Measurements from ENCODE around the gene POLD3.

The POLD3 gene

DNA sequence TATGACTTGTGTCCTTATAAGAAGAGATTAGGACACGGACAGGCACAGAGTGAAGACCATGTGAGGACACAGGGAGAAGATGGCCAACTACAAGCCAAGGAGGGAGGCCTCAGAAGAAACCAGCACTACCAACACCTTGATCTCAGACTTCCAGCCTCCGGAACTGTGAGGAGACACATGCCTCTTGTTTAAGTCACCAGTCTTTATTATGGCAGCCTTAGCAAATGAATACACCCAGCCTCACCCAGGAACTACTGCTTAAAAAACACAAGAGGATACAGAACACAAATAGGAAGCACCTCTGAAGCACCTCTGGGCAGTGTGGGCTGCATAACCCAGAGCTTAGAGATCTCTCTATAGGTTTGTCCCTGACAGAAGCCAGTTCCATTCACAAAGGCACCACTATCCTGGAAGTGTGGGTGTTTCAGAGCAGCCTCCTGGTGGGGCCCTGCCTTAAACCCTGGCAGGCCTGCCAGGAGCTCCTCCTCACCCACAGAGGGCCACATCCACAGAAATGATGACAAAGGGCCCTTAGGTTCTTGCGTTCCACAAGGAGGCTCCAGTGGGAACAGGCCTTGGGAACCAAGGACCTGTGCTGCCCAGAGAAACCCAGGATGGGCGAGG lies 80.1 kb downstream of the POLD3 start:
- DNase-seq (ENCODE audit: low read depth in 1 of 2, low spot score in 1 of 2): no peak

DNA sequence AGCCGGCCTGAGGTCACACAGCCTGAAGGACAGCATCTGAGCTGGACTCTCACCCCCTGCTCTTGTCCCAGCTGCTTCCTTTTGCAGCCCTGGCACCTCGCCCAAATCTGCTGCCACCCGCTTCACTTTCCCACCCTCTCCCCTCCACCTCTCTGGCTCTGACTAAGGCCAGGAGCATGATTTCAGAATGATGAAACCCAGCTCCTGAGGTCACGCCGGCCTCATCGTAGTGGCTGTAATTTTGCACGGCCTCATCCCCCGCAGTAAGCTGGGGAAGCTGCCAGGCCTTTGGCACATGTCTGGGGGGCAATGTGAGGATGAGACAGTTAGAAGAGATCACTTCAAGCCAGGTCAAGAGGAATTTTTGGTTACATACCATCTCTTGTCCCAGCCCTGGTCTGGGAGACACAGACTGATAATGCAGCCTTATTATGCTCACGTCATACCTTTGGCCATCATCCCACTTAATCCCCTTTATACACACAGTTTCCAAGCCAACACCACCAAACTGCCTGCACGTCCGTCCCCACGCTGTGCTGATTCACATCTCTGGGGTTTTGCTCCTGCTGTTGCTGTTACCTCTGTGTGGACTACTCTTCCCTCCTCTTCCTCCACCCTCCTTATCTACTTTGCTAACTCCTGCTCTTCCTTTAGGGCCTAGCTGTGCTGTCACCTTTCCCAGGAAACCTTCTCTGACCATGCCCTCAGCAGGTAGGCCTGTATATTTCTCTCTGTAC lies 80.7 kb downstream of the POLD3 start:
- DNase-seq (ENCODE audit: low read depth in 1 of 2, low spot score in 1 of 2): no peak

DNA sequence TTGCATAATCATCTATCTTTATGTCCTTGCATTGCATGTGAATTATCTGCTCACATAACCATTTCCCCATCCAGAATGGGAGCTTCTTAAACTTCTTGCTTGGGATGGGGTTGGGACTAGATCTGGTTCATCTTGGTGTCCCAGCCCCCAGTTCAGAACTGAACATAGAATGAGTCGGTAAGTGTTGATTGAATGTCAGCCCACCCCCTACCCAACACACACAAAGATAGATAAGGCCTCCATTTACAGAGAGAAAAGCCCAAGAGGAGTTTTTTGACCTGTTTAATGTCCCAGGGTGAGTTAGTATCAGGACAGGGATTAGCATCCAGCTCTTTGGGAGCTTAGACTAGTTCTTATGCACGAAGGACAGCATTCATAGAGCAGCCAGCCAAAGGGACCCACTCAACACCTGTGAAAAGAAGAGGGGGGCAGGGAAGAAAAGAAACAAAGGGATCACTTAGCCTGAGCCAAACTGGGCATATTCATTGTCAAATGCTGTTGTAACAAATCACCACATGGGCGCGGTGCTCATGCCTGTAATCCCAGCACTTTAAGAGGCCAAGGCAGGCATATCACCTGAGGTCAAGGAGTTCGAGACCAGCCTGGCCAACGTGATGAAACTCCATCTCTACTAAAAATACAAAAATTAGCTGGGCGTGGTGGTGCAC lies 81.4 kb downstream of the POLD3 start:
- DNase-seq (ENCODE audit: low read depth in 1 of 2, low spot score in 1 of 2): no peak

DNA sequence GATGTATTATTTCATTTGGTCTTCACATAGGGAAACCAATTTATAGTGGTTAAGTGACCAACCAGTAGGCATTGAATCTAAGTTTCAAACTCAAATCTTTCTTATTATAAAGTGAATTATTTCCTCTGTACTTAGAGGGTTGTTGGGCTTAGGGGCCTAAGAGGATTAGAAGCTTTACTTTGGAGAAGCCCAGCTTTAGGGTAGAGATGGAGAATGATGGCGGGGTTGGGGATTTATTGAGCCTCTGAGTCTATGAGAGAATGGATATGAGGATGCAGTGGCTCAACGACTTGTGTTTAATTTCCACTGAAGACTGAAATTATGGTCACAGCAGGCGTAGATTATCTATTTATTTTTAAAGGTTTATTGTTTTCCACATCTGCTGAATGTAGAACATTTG lies 83.4 kb downstream of the POLD3 start:
- no peak for DNase-seq (ENCODE audit: low read depth in 1 of 2, low spot score in 1 of 2)

DNA sequence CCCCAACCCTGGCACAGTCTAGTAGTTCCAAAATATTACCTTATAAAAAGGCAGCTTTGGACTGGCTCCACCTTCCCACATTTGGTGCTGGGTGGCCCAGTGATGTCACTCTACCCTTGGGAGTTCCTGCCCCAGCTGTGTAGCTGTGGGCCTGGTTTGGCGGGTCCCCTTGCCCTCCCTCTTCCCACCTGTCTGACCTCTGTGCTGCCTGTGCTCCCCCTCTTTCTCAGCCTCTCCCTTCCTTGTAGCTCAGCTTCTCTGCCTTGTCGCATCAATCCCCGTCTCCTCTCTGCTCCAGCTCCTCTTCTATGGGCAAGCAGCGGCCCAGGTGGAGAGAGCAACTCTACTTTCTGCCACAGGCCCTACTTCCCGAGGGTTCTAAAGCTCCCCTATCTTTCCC lies 84.2 kb downstream of the POLD3 start:
- no peak for DNase-seq (ENCODE audit: low read depth in 1 of 2, low spot score in 1 of 2)

DNA sequence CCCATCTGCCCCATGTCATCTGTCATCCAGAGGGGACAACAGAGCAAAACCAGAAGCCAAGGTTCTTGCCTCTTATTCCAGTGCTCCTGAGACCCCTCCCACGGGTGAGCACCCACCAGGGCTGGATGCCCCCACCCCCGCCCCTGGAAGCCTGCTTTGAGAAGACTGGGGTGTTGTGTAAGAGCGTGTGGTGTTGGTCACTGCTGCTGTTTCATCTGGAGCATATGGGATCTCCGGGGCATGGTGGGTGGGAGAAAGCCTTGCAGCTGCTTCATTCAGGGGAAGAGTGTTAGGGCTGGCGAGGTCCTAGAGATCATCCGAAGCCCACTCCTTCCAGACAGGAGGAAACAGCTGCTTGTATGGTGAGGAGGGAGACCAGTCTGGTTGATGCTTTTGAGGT lies 84.7 kb downstream of the POLD3 start:
- no peak for DNase-seq (ENCODE audit: low read depth in 1 of 2, low spot score in 1 of 2)

DNA sequence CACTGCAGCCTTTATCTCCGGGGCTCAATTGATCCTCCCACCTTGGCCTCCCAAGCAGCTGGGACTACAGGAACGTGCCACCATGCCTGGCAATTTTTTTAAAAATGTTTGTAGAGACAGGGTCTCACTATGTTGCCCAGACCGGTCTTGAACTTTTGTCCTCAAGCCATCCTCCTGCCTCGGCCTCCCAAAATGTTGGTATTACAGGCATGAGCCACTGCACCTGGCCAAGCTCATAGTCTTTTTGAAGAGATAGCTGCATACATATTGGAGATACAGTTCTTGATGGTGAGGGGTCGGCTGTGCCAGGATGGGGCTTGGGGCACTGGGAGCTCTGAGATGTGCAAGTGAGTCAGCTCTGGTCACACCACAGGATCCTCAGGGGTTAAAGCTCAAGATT lies 85.7 kb downstream of the POLD3 start:
- no peak for DNase-seq (ENCODE audit: low read depth in 1 of 2, low spot score in 1 of 2)

DNA sequence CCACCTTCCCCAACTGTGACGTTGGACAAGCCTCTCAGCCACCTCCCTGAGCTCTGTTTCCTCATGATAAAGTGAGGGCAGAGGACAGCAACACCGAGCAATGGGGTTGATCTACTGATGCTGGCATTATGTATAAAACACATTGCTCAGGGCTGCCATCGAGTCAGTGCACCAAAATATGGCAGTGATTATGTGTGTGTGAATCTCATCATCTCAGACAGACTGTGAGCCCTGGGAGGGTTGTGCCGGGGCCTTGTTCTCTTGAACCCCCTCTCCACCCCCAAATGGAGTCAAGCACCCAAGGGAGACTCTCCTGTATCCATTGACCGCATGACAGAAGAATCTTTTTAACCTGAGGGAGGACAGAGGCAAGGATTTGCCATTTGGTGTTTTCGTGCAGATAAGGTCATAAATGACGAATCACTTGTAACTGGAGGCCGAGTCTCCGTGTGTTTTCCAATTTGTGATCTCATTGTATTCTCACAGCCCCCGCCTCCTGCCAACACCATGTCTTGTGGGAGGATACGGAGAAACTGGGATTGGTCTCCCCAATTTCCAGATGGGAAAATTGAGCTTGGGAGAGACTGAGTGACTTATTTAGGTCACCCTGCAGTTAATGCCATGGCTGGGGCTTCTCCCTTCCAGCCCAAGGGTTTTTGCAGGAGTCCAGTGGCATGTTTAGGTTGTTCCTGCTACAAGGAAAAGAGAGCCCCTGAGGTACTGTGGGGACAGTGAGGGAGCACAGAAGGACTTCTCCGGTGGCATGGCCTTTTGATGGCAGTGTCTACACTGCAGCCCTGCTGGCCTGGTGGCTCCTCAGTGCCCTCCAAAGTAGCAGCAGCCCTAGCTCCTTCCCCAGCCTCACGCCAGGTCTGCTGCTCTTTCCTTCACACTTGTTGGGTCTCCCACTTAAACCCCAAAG lies 86.5 kb downstream of the POLD3 start:
- no peak for DNase-seq (ENCODE audit: low read depth in 1 of 2, low spot score in 1 of 2)

DNA sequence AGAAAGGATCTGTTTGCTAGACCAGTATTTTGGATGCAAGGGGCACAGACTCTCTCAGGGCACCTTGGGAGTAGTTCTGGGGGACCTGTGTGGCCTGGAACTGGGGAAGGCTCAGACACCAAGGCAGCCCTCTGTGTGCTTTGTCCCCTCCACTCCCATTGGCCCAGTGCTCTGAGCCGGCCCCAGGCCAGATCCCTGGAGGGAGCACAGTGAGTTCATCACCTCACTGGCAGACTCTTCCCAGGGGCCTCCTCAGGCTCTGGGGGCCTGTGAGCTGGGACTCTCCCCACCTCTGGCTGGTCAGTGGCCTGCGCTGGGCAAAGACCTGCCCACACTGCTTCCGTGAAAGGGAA lies 87.1 kb downstream of the POLD3 start:
- no peak for DNase-seq (ENCODE audit: low read depth in 1 of 2, low spot score in 1 of 2)

DNA sequence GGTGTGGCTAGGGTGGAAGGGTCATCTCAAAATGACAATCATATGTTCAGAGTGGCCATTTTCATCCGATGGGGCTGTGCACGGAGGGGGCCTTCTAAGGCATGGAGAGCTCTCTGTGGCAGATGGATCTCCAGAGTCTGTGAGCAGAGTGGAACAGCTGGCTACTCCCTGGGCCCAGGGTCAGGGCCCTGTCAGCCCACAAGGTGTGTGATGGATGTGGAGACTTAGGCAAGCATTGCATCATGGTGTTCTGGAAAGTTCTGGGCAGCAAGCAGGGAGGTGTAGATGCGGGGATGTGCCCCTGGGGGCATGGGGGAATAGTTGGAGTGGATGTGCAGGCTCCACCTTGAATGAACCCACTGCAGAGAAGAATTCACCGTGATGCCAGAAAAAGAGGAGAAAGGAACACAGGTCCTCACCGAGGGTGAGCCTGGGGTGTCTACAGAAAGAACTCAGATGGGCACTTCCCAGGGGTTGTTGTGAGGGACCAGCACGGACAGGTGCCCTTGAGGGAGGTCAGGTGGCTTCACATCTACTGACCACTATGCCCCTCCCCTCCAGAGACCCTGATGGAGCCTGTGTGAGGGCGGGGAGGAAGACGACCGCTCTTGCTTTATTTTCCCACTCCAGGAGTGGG lies 87.8 kb downstream of the POLD3 start:
- DNase-seq (ENCODE audit: low read depth in 1 of 2, low spot score in 1 of 2): no peak

DNA sequence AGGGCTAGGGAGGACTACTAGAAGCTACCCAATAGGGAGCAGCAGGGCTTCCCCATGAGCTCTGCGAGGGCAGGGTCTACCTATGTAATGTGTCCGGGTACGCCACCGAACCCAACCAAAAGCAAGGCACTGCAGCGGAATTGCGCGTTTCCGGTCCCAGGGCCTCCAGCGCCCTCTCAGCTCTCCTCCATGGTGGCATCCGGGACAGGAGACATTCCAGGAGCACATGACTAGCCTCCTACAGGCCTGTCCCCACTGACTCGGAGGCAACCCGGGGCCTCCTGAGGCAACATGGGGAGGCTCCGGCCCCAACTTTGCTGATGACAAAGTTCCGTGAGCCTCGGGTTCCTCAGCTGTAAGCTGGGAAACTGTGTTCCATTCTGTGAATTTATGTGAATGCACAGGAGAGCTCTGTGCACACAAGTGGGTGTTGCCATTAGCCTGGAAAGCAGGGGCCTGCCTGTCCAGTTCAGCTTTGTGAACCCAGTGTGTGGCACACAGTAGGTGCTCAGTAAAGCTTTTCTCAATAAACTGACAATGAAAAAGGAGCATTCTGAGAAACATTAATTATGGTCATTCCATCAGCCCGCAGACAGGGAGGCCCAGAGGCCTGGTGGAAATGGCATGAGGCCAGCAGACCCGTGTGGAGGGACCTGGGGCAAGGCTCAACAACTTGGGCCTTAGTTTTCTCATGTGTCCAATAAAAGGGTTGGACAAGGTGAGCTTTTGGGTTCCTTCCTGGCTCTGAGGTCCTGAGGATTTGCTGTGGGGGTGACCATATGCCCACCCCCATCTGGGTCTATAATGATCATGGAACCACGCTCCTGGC lies 88.5 kb downstream of the POLD3 start:
- DNase-seq (ENCODE audit: low read depth in 1 of 2, low spot score in 1 of 2): no peak

DNA sequence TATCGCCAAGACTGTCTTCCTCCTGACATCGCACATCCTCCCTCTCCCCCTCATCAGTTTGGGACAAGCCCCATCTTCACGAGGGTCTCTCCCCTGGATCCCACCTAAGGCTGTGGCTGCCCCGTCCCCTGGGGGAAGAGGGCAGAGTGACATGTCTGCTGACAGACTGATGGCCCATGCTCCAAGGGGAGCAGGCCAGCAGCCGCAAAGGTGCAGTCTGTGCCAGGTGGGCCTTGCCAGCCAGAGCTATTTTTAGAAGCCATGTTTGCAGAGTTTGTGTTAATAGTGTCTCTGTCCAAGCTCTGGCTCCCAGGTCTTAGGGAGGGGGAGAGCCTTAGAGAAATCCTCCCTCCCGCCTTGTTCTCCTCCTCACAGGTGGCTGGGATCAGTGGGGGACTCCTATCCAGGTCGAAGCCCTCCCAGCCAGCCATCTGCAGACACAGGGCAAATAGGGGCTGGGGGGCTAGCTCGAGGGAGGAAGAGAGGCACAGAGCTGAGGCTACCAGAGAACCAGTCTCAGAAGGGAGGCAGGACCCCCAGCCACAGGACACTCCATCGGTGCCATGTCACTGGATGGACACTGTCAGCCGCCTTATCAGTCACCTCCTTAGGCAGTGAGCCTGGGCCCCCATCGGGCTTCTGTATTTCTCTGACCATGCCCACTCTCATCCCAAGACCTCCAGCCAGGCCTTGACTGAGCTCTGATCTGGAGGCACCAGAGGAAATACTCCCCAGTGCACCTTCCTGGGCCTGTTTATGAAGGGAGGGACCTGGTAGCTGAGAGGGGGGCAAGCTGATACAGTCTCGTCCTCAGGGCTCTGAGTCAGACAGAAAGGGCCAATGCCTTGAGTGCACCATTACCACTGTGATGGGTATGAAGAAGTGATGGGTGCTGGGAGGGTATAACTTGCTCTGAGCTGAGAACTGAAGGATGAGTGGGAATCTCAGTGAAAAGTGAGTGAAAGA lies 89.6 kb downstream of the POLD3 start:
- no peak for DNase-seq (ENCODE audit: low read depth in 1 of 2, low spot score in 1 of 2)

DNA sequence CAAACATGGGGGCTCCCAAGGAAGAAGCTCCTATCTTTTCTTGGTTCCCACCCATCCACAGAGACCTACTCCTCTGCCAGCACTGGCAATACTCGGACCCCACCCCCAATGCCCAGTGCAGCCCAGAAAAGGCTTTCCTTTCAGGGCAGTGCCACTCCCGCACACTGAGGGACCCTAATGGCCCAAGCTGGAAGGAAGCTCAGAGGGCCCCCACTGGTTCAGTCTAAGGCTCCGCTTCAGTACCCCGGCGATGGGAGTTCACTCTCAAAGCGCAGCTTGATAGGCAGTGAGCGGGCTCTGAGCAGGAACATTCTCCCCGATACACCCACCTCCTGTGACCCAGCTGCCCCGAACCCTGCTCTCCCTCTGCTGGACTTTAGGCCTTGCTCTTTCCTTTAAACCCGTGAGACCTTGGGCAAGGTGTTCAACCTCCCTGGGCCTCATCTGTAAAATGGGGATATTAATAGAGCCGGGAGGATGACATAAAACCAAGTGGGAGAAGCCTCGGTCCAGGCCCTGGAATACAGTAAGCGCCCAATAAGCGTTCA lies 90.4 kb downstream of the POLD3 start:
- no peak for DNase-seq (ENCODE audit: low read depth in 1 of 2, low spot score in 1 of 2)

DNA sequence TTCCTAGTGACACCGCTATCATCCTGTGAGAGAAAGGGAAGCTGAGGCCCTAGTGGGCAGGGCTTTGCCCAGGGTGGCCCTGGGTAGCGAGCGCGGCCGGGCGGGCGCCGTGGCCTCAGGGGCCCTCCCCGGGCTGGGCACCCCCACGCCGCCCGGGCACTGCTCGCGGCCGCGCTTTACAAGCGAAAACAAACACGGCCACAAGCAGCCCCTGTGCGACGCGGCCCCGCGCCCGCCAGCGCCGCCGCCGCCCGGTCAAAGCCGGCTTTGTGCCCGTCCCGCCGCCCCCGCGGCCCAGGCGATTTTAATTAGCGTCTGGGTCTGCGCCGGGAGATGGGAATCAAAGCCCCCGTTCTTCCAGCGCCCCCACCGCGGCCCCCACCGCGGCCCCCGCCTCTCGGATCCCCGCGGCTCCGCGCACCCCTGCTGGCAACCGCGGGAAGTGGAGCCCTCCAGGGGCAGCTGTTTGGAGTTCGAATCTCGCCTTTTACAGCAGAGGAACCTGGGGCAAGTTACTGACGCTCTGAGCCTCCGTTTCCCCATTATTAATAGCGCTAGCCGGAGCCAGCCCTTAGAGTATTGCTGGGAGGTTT lies 91.0 kb downstream of the POLD3 start:
- DNase-seq (ENCODE audit: low read depth in 1 of 2, low spot score in 1 of 2): no peak

DNA sequence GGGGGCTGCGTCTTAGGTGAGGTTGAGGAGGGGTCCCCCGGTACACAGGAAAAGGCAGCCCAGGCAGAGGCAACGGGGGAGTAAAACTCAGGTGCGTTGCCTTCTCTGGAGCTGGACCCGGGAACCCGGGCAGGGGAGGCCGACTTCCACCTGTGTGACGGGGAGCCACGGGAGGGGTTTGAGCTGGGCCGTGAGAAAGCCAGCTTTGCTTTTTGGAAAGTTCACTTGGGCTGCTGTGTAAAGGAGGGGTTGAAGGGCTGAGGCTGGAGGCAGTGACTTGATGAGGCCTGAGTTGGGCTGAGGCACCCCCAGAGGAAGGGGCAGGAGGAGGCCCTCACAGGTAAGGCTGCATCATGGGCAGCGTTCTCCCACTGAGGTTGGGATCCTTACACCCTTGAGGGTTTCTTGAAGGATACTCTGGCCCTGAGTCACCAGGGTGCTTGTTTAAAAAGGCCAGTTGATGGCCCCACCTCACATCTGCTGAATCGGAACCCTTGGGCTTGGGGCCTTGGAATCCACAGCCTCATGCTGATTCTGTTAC lies 91.6 kb downstream of the POLD3 start:
- DNase-seq (ENCODE audit: low read depth in 1 of 2, low spot score in 1 of 2): no peak

DNA sequence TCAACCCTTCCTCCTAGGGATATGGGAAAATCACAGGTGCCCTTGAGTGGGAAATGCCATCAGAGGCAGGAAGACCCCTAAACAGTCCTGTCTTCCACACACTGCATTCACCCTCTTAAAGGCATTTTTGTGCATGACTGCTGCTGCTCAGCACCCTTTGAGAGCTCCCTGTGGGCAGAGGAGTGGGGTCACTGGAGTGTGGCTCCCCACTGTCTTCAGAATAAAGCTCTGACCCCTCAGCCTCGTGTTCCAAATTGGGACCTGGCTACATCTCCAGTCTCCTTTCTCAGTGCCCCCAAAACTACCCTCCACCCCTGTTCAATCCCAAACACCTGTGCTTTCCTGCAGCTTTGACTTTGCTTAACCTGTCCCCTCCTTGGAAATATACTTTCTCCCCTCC lies 92.3 kb downstream of the POLD3 start:
- DNase-seq (ENCODE audit: low read depth in 1 of 2, low spot score in 1 of 2): no peak

DNA sequence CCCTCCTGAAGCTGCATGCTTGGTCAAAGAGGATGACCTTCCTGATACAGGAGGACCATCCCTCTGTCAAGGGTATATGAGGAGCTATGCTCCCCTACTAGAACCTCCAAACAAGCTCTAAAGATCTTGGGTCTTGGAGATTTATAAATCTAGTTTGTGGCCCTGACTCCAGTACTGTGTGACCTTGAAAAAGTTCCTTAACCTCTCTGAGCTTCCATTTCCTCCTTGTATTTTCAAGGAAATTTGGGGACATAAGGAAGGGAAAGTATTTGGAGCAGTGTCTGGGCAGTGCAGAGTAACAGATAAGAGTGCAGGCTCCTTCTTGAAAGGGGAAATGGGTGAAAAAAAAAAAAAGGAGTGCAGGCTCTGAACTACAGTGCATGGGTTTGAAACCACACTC lies 93.0 kb downstream of the POLD3 start:
- DNase-seq (ENCODE audit: low read depth in 1 of 2, low spot score in 1 of 2): no peak

DNA sequence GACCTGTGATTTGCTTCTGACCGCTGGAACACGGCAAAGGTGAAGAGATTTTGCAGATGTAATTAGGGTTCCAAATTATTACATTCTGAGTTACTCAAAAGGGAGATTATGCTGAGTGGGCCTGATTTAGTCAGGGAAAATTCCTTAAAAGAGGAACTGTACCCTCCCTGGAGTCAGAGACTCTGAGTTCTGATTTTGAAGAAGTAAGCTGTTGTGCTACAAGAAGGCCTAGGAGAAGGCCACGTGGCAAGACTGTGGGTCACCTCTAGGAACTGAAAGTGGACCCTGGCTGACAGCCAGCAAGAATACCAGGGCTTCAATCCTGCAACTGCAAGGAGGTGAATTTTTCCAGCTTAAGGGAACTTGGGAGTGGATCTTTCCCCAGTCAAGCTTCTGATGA lies 93.5 kb downstream of the POLD3 start:
- no peak for DNase-seq (ENCODE audit: low read depth in 1 of 2, low spot score in 1 of 2)
